ENCODE measurements around the gene CARMIL3.
A peak's percentile ranks its signal among the peaks of the same experiment; 100 is the strongest.
"Not testable (repeated sequence)": the region's sequence is repeated elsewhere in the genome, so short reads cannot be mapped to it uniquely, and the experiment has no call there.

CARMIL3 gene

DNA sequence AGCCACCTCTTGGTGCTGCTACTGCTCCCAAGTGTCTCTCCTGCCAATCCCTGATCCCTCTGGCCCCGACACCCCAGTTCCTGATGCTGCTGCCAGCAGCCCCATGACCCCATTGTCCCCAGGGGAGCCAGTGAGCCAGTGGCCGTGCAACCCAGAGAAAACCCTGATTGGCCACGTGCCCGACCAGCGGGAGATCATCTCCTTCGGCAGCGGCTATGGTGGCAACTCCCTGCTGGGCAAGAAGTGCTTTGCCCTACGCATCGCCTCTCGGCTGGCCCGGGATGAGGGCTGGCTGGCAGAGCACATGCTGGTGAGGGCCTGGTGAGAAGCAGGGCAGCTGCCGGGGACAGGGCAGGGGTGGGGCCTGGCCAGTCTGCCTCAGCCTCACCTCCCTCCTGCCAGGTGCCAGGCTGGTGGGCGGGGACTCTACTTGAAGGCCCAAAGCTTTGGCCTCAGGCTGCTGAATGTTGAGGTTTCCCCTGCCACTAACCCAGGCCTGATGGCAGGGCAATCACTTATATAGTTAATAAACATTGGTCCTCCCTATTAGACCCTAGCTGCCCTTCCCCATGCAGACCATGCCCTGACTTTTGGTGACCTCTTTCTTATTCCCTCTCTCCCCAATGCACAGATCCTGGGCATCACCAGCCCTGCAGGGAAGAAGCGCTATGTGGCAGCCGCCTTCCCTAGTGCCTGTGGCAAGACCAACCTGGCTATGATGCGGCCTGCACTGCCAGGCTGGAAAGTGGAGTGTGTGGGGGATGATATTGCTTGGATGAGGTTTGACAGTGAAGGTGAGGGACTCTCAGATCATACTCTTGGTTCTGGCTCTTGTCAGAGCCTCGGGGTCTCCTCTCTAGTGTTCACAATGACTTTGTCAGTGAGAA lies 47.4 kb downstream of the CARMIL3 start:
- peak; percentile 63 for DNase-seq

DNA sequence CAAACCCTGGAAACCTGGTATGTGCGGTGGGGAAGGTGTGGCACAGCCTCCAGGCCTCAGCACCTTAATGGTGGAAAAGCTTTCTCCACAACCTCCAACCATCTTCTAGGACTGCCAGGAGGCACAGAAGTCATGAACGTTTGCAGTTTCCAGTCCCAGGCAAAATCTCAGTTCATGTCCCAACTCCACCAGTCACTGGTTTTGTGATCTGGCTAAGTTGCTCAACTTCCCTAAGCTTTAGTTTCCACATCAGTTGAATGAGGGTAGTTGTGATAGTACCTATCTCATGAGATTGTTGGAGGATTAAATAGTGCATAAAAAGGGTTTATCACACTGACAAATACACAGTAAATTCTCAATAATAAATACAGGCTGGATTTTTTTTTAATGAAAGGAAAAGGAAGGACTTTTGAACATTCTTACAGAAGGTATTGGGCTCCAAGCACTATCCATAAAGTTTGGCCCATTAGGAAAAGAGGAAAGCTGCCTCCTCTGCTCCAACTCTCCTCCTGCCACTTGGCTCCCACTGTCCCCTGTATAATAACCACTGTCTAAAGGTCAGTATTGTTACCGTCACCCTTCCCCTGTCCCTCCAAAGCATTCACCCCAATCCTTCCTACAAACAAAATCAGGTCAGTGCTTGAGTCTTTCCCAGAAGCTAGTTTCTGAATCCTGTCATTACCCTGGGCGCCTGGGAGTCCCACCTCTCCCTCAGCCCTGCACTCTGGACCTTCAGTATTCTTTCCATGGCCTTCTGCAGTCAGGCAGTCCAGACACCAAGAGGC lies 48.6 kb downstream of the CARMIL3 start:
- DNase-seq: no peak

DNA sequence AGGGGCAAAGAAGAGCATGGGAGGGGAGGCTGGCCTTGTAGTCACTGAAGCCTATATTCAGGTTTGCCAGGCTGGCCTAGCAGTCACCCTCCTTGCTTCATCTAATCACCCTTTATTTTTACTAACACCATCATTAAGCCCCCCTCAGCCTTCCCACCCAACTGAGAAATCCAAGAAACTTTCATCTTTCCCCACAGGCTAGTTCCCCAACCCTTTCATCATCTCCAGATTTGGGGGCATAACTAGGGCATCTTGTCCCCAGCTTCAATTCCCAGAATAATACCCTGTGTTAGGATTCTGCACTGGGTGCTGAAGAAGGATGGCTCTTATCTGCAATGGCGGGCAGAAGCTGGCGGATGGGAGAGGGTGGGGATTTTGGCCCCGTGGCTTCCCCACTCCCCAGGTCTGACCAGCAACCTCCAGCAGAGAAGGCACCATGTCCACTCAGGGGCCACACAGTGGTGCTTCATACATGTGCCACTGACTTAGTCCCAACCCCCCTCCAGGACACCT lies 49.2 kb downstream of the CARMIL3 start:
- DNase-seq: no peak

DNA sequence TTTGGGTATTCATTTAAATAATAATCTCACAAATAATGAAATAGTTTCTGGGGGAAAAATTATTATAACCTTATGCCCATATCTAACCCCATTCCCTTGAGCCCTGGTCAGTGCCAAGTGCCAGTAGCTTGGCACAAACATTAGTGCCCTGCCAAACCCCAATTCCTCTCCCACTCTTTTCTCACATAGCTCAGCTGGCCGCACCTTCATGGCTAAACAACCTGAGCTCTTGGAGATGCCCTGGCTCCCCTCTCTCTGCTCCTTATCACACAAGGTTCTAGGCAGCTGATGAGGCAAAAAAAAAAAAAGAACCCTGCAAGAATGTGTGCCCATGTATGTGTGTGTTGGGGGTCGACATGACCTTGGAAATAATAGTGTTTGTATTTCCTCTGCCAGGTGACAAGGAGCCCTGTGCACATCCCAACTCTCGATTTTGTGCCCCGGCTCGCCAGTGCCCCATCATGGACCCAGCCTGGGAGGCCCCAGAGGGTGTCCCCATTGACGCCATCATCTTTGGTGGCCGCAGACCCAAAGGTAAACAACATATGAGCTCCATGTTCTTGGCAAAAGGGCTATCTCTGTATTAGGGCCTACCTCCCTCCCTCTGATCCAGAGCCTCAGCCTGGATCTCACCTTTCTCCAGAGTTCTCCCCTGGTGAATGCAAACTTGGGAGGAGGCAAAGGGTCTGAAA lies 50.7 kb downstream of the CARMIL3 start:
- no peak for DNase-seq

DNA sequence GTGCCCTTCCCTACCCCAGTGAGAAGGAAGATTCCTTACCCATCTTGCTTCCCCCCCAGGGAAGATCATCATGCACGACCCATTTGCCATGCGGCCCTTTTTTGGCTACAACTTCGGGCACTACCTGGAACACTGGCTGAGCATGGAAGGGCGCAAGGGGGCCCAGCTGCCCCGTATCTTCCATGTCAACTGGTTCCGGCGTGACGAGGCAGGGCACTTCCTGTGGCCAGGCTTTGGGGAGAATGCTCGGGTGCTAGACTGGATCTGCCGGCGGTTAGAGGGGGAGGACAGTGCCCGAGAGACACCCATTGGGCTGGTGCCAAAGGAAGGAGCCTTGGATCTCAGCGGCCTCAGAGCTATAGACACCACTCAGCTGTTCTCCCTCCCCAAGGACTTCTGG lies 51.6 kb downstream of the CARMIL3 start:
- no peak for DNase-seq

DNA sequence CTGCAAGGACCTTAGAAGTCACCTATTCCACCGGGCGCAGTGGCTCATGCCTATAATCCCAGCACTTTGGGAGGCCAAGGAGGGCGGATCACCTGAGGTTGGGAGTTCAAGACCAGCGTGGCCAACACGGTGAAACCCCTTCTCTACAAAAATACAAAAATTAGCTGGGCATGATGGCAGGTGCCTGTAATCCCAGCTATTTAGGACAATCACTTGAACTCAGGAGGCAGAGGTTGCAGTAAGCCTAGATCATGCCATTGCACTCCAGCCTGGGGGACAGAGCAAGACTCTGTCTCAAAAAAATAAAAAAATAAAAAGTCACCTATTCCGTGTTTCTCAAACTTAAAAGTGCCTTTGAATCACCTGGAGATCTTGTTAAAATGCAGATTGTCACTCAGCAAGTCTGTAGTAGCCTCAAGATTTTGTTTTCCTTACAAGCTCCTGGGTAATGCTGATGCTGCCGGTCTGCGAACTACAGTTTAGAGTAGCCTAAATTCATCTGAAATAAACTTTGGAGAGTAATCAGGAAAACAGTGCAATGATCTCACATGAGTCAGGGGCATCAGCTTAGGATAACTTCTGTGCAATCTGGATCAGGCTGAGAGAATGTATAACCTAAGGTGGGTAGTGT lies 53.9 kb downstream of the CARMIL3 start:
- not testable (repeated sequence) for DNase-seq

DNA sequence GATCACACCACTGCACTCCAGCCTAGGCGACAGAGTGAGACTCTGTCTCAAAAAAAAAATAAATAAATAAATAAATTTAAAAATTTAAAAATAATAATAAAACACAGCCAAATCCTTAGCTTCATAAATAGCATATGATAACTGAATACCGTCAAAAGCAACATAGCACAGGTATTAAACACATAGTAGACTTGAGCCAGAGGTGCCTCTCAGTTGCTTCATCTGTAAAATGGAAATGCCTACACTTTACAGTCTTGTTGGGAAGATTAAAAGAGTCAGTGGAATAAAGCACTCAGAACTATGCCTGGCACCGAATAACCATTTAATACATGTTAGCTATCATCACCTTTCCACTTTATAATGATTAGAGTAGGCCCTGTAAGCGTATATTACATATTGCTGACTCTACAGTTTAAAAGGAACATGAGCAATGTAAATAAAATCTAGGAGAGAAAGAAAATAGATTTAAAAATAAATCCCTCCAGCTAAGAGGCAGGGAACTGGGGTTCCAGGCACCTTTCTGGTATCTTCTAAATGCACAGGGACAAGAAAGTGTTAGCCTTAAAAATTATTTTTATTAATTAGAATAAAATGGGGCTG lies 55.0 kb downstream of the CARMIL3 start:
- no peak for DNase-seq

DNA sequence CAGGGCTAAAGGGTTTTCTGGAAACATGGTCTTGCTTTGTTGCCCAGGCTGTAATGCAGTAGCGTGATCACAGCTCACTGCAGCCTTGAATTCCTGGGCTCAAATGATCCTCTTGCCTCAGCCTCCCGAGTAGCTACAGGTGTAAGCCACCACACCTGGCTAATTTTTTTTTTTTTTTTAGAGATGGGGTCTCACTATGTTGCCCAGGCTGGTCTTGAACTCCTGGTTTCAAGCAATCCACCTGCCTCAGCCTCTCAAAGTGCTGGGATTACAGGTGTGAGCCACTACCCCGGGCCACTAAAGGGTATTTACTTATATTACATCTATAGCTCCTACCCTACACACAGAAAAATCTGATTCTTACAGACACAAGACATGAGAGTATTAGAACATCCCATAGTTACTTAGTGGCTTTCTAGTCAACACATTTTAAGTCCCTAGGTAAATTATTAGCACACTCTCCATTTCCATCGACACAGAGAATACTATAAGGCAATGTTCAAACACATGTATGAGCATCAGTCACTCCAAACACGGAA lies 56.6 kb downstream of the CARMIL3 start:
- DNase-seq: no peak

DNA sequence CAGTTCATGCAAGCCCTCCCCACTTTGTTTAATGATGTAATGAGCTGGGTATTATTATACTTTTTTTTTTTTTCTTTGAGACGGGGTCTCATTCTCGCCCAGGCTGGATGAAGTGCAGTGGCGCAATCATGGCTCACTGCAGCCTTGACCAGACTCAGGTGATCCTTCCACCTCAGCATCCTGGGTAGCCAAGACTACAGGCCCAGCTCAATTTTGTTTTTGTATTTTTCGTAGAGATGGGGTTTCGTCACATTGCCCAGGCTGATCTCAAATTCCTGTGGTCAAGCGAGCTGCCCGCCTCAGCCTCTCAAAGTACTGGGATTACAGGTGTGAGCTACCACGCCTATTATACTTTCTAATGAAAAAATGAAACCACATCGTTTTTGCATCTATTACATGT lies 58.3 kb downstream of the CARMIL3 start:
- DNase-seq: no peak

DNA sequence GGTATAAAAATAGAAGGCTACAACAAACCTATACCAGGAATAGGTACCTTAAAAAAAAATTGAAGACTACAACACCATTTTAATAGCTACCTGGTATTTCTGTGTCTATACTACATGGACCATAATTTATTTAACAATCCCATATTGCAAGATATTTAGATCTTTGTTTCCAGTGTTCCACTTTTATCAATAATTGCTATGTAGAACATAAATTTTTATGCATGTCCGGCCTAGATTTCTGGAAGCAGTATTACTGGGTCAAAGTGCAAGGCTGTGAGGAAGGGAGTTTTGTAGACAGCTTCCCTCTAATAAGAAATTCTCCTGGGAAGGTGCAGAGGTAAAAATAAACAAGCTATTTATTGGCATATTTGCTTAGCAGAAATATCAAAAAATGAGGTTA lies 58.7 kb downstream of the CARMIL3 start:
- DNase-seq: no peak

DNA sequence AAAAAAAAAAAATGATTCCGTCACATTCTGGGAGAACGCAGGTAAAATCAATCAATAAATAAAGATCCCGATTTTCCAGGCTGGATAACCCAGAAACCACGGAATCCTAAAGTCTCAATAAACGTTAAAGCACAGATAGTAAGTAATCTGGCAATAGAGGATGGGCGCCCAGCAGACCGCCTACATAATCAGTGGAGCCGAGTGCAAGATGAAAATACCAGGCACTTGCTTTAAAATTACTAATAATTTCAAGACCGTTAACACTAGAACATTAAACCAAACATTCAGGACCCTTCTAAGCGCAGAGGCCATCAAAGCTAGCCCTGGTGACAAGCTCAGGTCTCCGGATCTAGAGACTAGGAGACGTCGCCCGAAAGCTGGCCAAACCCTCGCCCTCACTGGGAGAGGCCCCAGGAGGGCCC lies 61.6 kb downstream of the CARMIL3 start:
- no peak for DNase-seq

DNA sequence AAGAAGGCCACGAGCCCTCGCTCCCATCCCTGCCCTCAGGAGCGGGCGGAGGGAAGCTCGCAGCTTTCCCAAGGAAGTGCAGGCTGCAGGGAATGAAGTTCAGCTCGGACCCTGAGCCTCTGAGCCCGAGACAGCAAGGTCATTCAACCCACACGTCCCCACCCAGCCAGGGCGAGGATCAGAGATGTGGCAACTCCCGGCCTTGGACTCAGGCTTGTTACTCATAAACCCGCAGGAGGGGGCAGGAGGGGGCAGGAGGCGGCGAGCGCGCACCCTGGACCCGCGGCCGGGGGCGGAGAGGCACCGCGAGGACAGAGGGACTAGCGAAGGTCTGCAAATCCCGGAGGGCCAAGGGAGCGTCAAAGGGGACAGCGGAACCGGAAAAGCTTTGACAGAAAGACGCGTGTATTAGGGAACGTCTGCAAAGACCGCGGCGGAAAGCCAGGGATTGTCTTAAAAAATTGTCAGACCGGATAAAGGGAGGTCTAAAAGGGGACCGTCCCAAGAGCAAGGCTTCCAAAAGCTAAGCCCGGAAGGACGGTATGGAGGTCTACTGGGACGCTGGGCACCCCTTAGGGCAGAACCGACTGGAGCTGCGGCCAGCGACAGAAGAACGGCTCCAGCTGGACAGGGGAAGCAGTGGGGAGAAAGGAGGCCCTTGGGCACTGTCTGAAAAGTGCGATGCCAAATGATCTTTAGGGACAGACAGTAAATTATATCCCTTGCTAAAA lies 62.2 kb downstream of the CARMIL3 start:
- peak; percentile 79 for DNase-seq

DNA sequence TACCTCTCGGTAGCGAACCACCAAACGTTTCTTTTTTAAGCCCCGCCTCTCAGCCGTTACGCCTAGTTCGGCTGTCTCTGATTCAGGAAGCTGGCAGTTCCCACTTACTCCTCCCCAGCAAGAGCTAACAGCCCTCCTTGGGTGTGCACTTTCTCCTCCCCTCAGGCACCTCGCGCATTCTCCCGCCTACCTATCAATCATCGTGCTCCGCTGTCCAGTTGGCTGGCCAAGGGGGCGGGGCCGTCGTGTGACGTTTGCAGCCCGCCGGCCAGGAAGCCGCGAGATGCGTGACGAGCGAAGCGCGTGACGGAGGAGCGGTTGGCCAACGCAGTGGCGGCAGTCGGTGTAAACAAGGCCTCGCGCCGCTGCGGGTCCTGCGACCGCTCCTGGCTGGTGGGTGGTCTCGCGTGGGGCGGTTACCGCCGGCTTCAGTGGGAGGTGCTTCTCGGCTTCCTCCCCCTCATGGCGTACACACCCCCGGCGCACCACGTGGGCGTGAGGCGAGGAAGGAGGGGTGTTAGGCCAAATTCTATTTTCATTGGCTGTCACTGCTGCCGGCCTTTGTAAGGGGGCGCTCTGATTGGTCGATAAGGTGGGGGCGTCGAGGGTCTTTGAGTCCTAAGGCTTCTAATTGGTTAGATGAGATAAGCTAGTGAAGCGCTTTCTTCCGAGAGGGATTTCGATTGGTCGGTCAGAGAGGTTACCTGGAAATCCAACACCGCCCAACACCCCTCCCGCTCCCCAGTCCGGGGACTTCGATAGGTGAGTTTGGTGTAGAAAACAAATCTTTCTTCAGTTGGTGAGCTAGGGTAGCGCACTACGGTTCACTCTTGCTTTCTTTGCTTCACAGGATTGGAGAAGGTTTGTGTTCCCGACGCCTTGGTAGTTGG lies 63.0 kb downstream of the CARMIL3 start, which contains the start of the genes DCAF11 and NRL:
TSS of gene DCAF11 (plus strand) at position 246 of the 890 bp plus-strand sequence. CDS start 818 bp downstream, outside the sequence.
TSS of gene NRL (minus strand) at position 418 of the 890 bp plus-strand sequence. CDS start 32,101 bp downstream, outside the sequence.
- DNase-seq: peak; percentile 100

DNA sequence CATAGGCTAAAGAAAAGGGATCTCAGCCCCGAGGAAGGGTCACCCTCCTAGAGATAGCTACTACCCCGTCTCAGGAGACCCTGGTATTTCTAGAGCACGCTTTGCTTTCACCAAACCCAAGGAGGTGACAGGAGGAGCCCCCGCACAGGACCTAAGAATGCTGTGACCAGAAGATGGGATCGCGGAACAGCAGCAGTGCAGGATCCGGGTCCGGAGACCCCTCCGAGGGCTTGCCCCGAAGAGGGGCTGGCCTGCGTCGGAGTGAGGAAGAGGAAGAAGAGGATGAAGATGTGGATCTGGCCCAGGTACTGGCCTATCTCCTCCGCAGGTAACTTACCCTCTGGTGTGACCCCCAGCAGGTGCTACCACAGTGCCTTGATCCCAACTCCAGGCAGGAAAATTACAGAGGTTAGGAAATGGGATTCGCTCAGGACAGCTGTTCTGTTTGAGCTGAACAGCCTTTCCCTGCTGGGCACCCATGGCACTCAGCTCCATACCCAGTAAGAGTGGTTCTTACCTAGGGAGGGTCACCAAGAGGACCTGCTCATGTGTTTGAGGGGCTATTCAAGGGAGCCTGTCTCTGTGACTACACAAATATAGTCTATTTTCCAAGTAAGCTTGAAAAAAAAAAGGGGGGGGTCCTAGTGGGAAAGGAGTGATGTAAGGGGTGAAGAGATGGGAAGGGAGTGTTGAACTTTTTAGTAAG lies 63.8 kb downstream of the CARMIL3 start:
- no peak for DNase-seq

DNA sequence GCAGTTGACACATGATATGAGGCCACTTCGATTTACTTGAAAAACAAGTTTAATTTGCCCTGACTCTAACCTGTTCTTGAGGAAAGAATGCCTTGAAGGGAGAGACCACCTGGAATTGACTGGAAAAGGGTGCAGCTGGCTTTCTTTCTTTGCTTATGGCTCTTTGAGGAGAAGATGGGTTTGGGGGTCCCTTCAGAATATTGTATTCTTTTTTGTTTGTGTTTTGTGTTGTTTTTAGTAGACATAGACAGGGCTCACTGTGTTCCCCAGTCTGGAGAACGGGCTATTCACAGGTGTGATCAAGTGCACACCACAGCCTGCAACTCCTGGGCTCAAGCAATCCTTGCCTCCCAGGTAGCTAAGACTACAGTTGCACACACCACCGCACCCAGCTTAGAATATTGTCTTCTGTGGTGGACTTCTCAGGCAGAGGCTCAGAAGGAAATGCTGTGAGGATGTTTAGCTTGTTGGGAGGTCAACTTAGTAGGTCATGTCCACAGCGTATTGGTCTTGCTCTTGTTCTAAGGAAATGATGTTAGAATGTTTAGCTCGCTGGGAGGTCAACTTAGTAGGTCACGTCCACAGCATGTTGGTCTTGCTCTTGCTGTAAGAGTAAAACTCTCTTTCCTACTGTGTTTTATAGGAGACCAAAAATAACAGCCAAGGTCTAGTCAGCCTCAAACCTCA lies 64.5 kb downstream of the CARMIL3 start:
- no peak for DNase-seq

DNA sequence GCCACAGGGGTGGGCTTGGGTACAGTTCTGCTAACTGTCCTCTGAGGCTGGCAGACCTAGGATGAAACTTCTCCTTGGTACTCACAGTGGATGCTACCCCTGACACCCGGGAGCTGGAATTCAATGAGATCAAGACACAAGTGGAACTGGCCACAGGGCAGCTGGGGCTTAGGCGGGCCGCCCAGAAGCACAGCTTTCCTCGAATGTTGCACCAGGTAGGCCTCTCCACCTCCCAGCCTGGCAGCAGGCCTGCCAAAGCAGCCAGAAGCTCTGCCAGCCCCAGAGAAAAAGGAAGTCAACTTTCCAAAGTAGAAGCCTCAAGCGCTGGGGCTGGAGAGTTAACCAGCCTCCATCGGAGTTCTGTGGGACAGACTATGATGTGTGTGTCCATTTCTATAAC lies 65.4 kb downstream of the CARMIL3 start:
- no peak for DNase-seq

Measured in DMS153 (cell line).